HepG2 (cell line): Measurements from ENCODE around the gene CAPN9. TPM values are rescaled to one million over a fixed set of nuclear protein-coding genes. Genes with fewer than 3 reads are reported as not detected.
A peak's percentile ranks its signal among the peaks of the same experiment; 100 is the strongest.

Experiments used
- AGO1 ChIP-seq: fragments of 200-400 bp; formaldehyde crosslinking; IDR thresholded peaks from 2 replicates; pipeline ENCODE4 v1.6.1; 2017; ENCODE audit warnings: mild to moderate bottlenecking, low read depth, low read length, moderate library complexity; ENCODE audit not compliant: poor library complexity, severe bottlenecking
- ARNTL ChIP-seq: sonication (generic); formaldehyde crosslinking; IDR thresholded peaks from 2 replicates; pipeline ENCODE4 v1.4.0; 2020; ENCODE audit warnings: mild to moderate bottlenecking, missing genetic modification reagents
- ATF7-NPFF ChIP-seq: sonication (generic); formaldehyde crosslinking; IDR thresholded peaks from 2 replicates; pipeline ENCODE4 v1.8.1; 2023; ENCODE audit warnings: mild to moderate bottlenecking, low read depth, missing genetic modification reagents, moderate library complexity
- BRF2 ChIP-seq: sonication (generic); formaldehyde crosslinking; IDR thresholded peaks from 2 replicates; pipeline ENCODE4 v1.8.1; 2022; ENCODE audit warnings: mild to moderate bottlenecking, missing genetic modification reagents
- GABPA ChIP-seq, 2 experiments: IDR thresholded peaks; 2 replicates each; pipeline ENCODE4 v1.6.1; 2011 to 2016; ENCODE audit warnings: low read depth in 2 of 2, low read length in 1 of 2, missing biosample characterization in 1 of 2, missing genetic modification characterization in 1 of 2
- HNRNPLL ChIP-seq: fragments of 200-400 bp; formaldehyde crosslinking; IDR thresholded peaks from 2 replicates; pipeline ENCODE4 v1.6.1; 2017; ENCODE audit warnings: mild to moderate bottlenecking, low read depth, low read length; ENCODE audit not compliant: poor library complexity, severe bottlenecking
- MXD4 ChIP-seq: IDR thresholded peaks from 2 replicates; pipeline ENCODE4 v1.6.1; 2016; ENCODE audit warnings: mild to moderate bottlenecking, missing biosample characterization, missing genetic modification reagents
- PATZ1 ChIP-seq: sonication (generic); formaldehyde crosslinking; IDR thresholded peaks from 2 replicates; pipeline ENCODE4 v1.4.0; 2020; ENCODE audit warnings: missing genetic modification reagents
- SMC3 ChIP-seq: IDR thresholded peaks from 2 replicates; pipeline ENCODE4 v1.6.1; 2011; ENCODE audit warnings: low read length, improper control_type of control experiment
- TEAD3 ChIP-seq: optimal IDR thresholded peaks from 2 replicates; pipeline ENCODE3; 2016; ENCODE audit warnings: borderline replicate concordance
- YEATS2 ChIP-seq: sonication (generic); formaldehyde crosslinking; IDR thresholded peaks from 2 replicates; pipeline ENCODE4 v1.4.0; 2020; ENCODE audit warnings: missing genetic modification reagents, borderline replicate concordance
- ZBTB21 ChIP-seq: sonication (generic); formaldehyde crosslinking; IDR thresholded peaks from 2 replicates; pipeline ENCODE4 v1.4.0; 2020; ENCODE audit warnings: missing genetic modification reagents
- ZNF615 ChIP-seq: sonication (generic); formaldehyde crosslinking; IDR thresholded peaks from 2 replicates; pipeline ENCODE4 v1.5.0; 2020; ENCODE audit warnings: mild to moderate bottlenecking, missing genetic modification reagents, borderline replicate concordance
- ZNF713 ChIP-seq: sonication (generic); formaldehyde crosslinking; IDR thresholded peaks from 2 replicates; pipeline ENCODE4 v1.4.0; 2020; ENCODE audit warnings: mild to moderate bottlenecking, missing genetic modification reagents
- polyA plus RNA-seq, 8 experiments: library from polyadenylated mRNA; depleted of rRNA in 3 of 8; stranded (reverse) in 7 of 8; unstranded in 1 of 8; fragments of >200 nt; fragmentation: Illumina TruSeq in 4 of 8; extraction: Trizol in 4 of 8; gene quantifications; 2 replicates each; pipeline versions ENCODE4 v1.2.1 to v1.2.3, GENCODE V29; 2011 to 2016; ENCODE audit warnings: low read depth in 4 of 8, missing spikeins in 1 of 8, mixed read lengths in 1 of 8; ENCODE audit not compliant: insufficient read depth in 1 of 8
- total RNA-seq, 5 experiments: library from RNA; depleted of rRNA; stranded (reverse); fragments of >200 nt; fragmentation: Illumina TruSeq; extraction: Trizol; gene quantifications; 2 replicates each; pipeline ENCODE4 v1.2.3, GENCODE V29; 2016; ENCODE audit warnings: low read depth in 1 of 5
- TF ChIP-seq, protein P1 (sequence below): IDR thresholded peaks from 2 replicates; pipeline ENCODE4 v1.6.1; 2016; ENCODE audit warnings: control low read depth
- TF ChIP-seq, protein P2 (sequence below), 2 experiments: sonication (generic) in 1 of 2; formaldehyde crosslinking in 1 of 2; IDR thresholded peaks; 2 replicates each; pipeline versions ENCODE4 v1.4.0 to v1.6.1; 2016 to 2020; ENCODE audit warnings: borderline replicate concordance in 1 of 2, low read depth in 1 of 2, mild to moderate bottlenecking in 1 of 2, missing genetic modification reagents in 1 of 2
- TF ChIP-seq, protein P3 (sequence below): sonication (generic); formaldehyde crosslinking; IDR thresholded peaks from 2 replicates; pipeline ENCODE4 v1.4.0; 2020; ENCODE audit warnings: missing genetic modification reagents, low read depth, mild to moderate bottlenecking, borderline replicate concordance

CAPN9 gene
- total and polyA plus RNA-seq, 2 of the 13 experiments (the other 11 are each of a cell fraction or from before 2014, with no cell fraction given): 0.04 to 0.31 TPM

GRCh38 chr1:230760360-230760827, 13.2 kb downstream of the CAPN9 start (continued):
- TF ChIP-seq PATZ1 (CRISPR knock-in tag) (no peak), ATF7-NPFF (no peak), SMC3 (peak; percentile 37; the same call in 1 of the 2 replicates), TEAD3 (CRISPR knock-in tag) (peak; percentile 30), HNRNPLL (no peak), ZNF615 (CRISPR knock-in tag) (no peak), GABPA (IDR thresholded peaks at IDR 0.05; ENCODE audit: low read depth, low read length) (no peak), GABPA (CRISPR knock-in tag; IDR thresholded peaks at IDR 0.05; ENCODE audit: low read depth) (no peak), MXD4 (CRISPR knock-in tag) (no peak), ARNTL (CRISPR knock-in tag) (peak; percentile 69; the same call in 1 of the 2 replicates), BRF2 (no peak), ZBTB21 (CRISPR knock-in tag) (no peak), ZNF713 (CRISPR knock-in tag) (no peak), YEATS2 (CRISPR knock-in tag) (no peak), AGO1 (no peak)
- TF ChIP-seq, protein P1, sequence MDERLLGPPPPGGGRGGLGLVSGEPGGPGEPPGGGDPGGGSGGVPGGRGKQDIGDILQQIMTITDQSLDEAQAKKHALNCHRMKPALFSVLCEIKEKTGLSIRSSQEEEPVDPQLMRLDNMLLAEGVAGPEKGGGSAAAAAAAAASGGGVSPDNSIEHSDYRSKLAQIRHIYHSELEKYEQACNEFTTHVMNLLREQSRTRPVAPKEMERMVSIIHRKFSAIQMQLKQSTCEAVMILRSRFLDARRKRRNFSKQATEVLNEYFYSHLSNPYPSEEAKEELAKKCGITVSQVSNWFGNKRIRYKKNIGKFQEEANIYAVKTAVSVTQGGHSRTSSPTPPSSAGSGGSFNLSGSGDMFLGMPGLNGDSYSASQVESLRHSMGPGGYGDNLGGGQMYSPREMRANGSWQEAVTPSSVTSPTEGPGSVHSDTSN (CRISPR knock-in tag): no peak
- TF ChIP-seq, protein P2, sequence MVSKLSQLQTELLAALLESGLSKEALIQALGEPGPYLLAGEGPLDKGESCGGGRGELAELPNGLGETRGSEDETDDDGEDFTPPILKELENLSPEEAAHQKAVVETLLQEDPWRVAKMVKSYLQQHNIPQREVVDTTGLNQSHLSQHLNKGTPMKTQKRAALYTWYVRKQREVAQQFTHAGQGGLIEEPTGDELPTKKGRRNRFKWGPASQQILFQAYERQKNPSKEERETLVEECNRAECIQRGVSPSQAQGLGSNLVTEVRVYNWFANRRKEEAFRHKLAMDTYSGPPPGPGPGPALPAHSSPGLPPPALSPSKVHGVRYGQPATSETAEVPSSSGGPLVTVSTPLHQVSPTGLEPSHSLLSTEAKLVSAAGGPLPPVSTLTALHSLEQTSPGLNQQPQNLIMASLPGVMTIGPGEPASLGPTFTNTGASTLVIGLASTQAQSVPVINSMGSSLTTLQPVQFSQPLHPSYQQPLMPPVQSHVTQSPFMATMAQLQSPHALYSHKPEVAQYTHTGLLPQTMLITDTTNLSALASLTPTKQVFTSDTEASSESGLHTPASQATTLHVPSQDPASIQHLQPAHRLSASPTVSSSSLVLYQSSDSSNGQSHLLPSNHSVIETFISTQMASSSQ (IDR thresholded peaks at IDR 0.05; ENCODE audit: low read depth): no peak
- TF ChIP-seq, protein P2 (CRISPR knock-in tag; IDR thresholded peaks at IDR 0.05; ENCODE audit: borderline replicate concordance): 0 out of 2 replicates have a peak, but pooled peaks have one; percentile 34
- TF ChIP-seq, protein P3, sequence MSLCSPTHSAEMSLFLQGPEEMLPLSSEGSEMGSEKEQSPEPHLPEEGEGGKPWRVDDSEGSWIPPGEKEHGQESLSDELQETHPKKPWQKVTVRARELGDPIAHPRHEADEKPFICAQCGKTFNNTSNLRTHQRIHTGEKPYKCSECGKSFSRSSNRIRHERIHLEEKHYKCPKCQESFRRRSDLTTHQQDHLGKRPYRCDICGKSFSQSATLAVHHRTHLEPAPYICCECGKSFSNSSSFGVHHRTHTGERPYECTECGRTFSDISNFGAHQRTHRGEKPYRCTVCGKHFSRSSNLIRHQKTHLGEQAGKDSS (CRISPR knock-in tag): no peak; the same call in 1 of the 2 replicates
